Sigmoid colon (tissue), 7 donors: ENCODE data around the gene GADL1. TPM values are rescaled to one million over a fixed set of nuclear protein-coding genes. Genes with fewer than 3 reads are reported as not detected.

Experiments
- DNase-seq: peaks from one replicate; pipeline ENCODE4 v3.0.0-alpha.2; 2019
- H3K27ac ChIP-seq, 4 donors: fragments of 200-600 bp; sonication (generic); one replicate each; pipeline ENCODE4 v1.5.1; 2016 to 2019; ENCODE audit warnings: mild to moderate bottlenecking in 1 of 4
- H3K27me3 ChIP-seq, 3 donors: fragments of 200-600 bp; sonication (generic); one replicate each; pipeline ENCODE4 v1.5.1; 2019; ENCODE audit warnings: mild to moderate bottlenecking in 1 of 3
- H3K36me3 ChIP-seq, 4 donors: fragments of 200-600 bp; sonication (generic); one replicate each; pipeline ENCODE4 v1.5.1; 2016 to 2019
- H3K4me1 ChIP-seq, 4 donors: fragments of 200-600 bp; sonication (generic); one replicate each; pipeline ENCODE4 v1.5.1; 2017 to 2019
- H3K4me3 ChIP-seq, 4 donors: fragments of 200-600 bp; sonication (generic); one replicate each; pipeline ENCODE4 v1.5.1; 2017 to 2019; ENCODE audit warnings: mild to moderate bottlenecking in 2 of 4, moderate library complexity in 1 of 4
- H3K9me3 ChIP-seq, 4 donors: fragments of 200-600 bp in 3 of 4; sonication (generic) in 3 of 4; one replicate each; pipeline versions ENCODE4 v1.5.1 to v1.6.1; 2013 to 2019
- CTCF ChIP-seq, 4 experiments: fragments of 450-650 bp in 3 of 4; fragments of 200-600 bp in 1 of 4; IDR thresholded peaks; one replicate each; pipeline ENCODE4 v1.5.1; 2016 to 2019; ENCODE audit warnings: antibody characterized with exemption in 4 of 4, mild to moderate bottlenecking in 3 of 4, moderate library complexity in 2 of 4
- EP300 ChIP-seq, 4 donors: sonication (generic); formaldehyde crosslinking; IDR thresholded peaks; one replicate each; pipeline ENCODE4 v1.6.1; 2017; ENCODE audit warnings: antibody characterized with exemption in 4 of 4
- POLR2A ChIP-seq, 2 donors: fragments of 450-650 bp; IDR thresholded peaks; one replicate each; pipeline ENCODE4 v1.6.1; 2016; ENCODE audit warnings: antibody characterized with exemption in 2 of 2, mild to moderate bottlenecking in 2 of 2, moderate library complexity in 2 of 2
- POLR2AphosphoS5 ChIP-seq, 4 donors: sonication (generic); formaldehyde crosslinking; IDR thresholded peaks; one replicate each; pipeline ENCODE4 v1.6.1; 2017; ENCODE audit warnings: antibody characterized with exemption in 4 of 4
- WGBS, 2 donors: extraction: QIAGEN DNeasy Blood & Tissue Kit; methylation state at CpG; one replicate each; pipeline ENCODE4 v1.1.7; 2013; 5-methylcytosine and 5-hydroxymethylcytosine counted together
- intact Hi-C: fragments of 100-400 bp; cut with DNase I; formaldehyde crosslinking; loops from one replicate; pipeline ENCODE4 v1.15.1; 2023
- polyA plus RNA-seq, 3 donors: library from polyadenylated mRNA; stranded (reverse); fragments of 200-250 nt; gene quantifications; one replicate each; pipeline ENCODE4 v1.2.3, GENCODE V29; 2013
- total RNA-seq, 4 donors: library from RNA; depleted of rRNA; stranded (reverse); fragments of >200 nt; gene quantifications; one replicate each; pipeline ENCODE4 v1.1.0, GENCODE V29; 2016
- donor health status: healthy with polysubstance abuse.
- donor health status: Bipolar disorder and iron deficiency.
- donor health status: healthy.

The GADL1 gene
- total and polyA plus RNA-seq, 7 donors: not detected

- Histone ChIP-seq H3K27ac (no peak overlapping the region), H3K4me3 (no peak overlapping the region), H3K9me3 (no peaks in the 10 kb centered on the region), H3K36me3 (no peaks in the 10 kb centered on the region), H3K4me1 (no peaks in the 10 kb centered on the region), H3K27me3 (no peaks in the 10 kb centered on the region)
- intact Hi-C loops: no loop called here
- no peak for DNase-seq
- WGBS, 2 donors: 81 to 90% methylated on average over 3 of the region's 3 CpGs
- TF ChIP-seq CTCF (IDR thresholded peaks at IDR 0.05) (no peak), POLR2AphosphoS5 (IDR thresholded peaks at IDR 0.05) (no peak), EP300 (IDR thresholded peaks at IDR 0.05) (no peak), POLR2A (IDR thresholded peaks at IDR 0.05) (no peak)
Observed at GRCh38 chr3:30730967-30731366, 163.5 kb downstream of the GADL1 start.

- Histone ChIP-seq H3K4me1 (no peaks in the 10 kb centered on the region), H3K9me3 (no peaks in the 10 kb centered on the region), H3K36me3 (no peaks in the 10 kb centered on the region), H3K4me3 (no peak overlapping the region), H3K27ac (no peak overlapping the region), H3K27me3 (no peaks in the 10 kb centered on the region)
- intact Hi-C loops: no loop called here
- DNase-seq: no peak
- TF ChIP-seq POLR2AphosphoS5 (IDR thresholded peaks at IDR 0.05) (no peak), EP300 (IDR thresholded peaks at IDR 0.05) (no peak), CTCF (IDR thresholded peaks at IDR 0.05) (no peak), POLR2A (IDR thresholded peaks at IDR 0.05) (no peak)
Observed at GRCh38 chr3:30729936-30730335, 164.5 kb downstream of the GADL1 start.

- no peak for DNase-seq
- Histone ChIP-seq H3K27me3 (no peaks in the 10 kb centered on the region), H3K4me3 (no peak overlapping the region), H3K9me3 (no peaks in the 10 kb centered on the region), H3K4me1 (no peaks in the 10 kb centered on the region), H3K27ac (no peak overlapping the region), H3K36me3 (no peaks in the 10 kb centered on the region)
- intact Hi-C loops: no loop called here
- TF ChIP-seq CTCF (IDR thresholded peaks at IDR 0.05): no peak
- TF ChIP-seq POLR2AphosphoS5 (IDR thresholded peaks at IDR 0.05): no peak
- no peak for TF ChIP-seq EP300 (IDR thresholded peaks at IDR 0.05)
- TF ChIP-seq POLR2A (IDR thresholded peaks at IDR 0.05): no peak
- WGBS, 2 donors: 59 to 94% methylated on average over 2 of the region's 2 CpGs
Observed at GRCh38 chr3:30729512-30729911, 164.9 kb downstream of the GADL1 start.

DNA sequence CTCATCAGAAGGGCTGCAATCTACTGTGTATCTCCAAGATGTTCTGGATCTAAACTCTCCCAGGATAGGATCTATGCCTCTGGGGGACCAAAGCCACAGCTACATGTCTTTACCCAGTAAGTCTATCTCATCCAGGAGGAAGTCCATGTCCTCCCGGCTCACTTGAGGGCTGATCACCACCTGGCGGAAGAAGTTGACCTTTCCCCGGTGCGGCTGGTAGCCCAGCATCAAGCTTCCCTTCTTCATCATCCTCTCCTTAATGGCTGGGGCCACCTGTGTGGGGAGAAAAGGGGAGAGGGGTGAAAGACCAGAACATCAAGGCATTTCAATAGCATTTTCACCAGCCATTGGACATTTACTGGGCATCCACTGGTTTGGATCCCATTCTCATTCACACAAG is 166.3 kb downstream of the GADL1 start:
- intact Hi-C loops: no loop called here
- H3K9me3 ChIP-seq: no peaks in the 10 kb centered on the region
- H3K36me3 ChIP-seq: no peaks in the 10 kb centered on the region
- TF ChIP-seq CTCF (IDR thresholded peaks at IDR 0.05) (no peak), EP300 (IDR thresholded peaks at IDR 0.05) (no peak), POLR2A (IDR thresholded peaks at IDR 0.05) (no peak), POLR2AphosphoS5 (IDR thresholded peaks at IDR 0.05) (no peak)
- no peak overlapping the region for H3K4me3 ChIP-seq
- DNase-seq: no peak
- H3K27ac ChIP-seq: no peak overlapping the region
- no peaks in the 10 kb centered on the region for H3K27me3 ChIP-seq
- 98 to 99% methylated on average over 4 of the region's 4 CpGs for WGBS, 2 donors
- H3K4me1 ChIP-seq: no peaks in the 10 kb centered on the region

GRCh38 chr3:30724863-30725262 is 169.6 kb downstream of the GADL1 start:
- no peak for DNase-seq
- WGBS, 2 donors: 89 to 96% methylated on average over 3 of the region's 3 CpGs
- peaks cover 0 to 11% (median 8%) of the 10 kb centered on the region in 4 donors for H3K4me1 ChIP-seq
- H3K27me3 ChIP-seq: no peaks in the 10 kb centered on the region
- TF ChIP-seq EP300 (IDR thresholded peaks at IDR 0.05): no peak
- TF ChIP-seq POLR2AphosphoS5 (IDR thresholded peaks at IDR 0.05): no peak
- TF ChIP-seq POLR2A (IDR thresholded peaks at IDR 0.05): no peak
- TF ChIP-seq CTCF (IDR thresholded peaks at IDR 0.05): no peak
- H3K4me3 ChIP-seq: no peak overlapping the region
- no peaks in the 10 kb centered on the region for H3K9me3 ChIP-seq
- no peak overlapping the region for H3K27ac ChIP-seq
- H3K36me3 ChIP-seq: no peaks in the 10 kb centered on the region
- intact Hi-C loops: no loop called here
